ENCODE data around the gene OR2V1. TPM values are rescaled to one million over a fixed set of nuclear protein-coding genes. Genes with fewer than 3 reads are reported as not detected.
"Not testable (repeated sequence)": the region's sequence is repeated elsewhere in the genome, so short reads cannot be mapped to it uniquely, and the experiment has no call there.

OR2V1 gene
- total RNA-seq, 1 experiment from 2014 or later, result not detected

DNA sequence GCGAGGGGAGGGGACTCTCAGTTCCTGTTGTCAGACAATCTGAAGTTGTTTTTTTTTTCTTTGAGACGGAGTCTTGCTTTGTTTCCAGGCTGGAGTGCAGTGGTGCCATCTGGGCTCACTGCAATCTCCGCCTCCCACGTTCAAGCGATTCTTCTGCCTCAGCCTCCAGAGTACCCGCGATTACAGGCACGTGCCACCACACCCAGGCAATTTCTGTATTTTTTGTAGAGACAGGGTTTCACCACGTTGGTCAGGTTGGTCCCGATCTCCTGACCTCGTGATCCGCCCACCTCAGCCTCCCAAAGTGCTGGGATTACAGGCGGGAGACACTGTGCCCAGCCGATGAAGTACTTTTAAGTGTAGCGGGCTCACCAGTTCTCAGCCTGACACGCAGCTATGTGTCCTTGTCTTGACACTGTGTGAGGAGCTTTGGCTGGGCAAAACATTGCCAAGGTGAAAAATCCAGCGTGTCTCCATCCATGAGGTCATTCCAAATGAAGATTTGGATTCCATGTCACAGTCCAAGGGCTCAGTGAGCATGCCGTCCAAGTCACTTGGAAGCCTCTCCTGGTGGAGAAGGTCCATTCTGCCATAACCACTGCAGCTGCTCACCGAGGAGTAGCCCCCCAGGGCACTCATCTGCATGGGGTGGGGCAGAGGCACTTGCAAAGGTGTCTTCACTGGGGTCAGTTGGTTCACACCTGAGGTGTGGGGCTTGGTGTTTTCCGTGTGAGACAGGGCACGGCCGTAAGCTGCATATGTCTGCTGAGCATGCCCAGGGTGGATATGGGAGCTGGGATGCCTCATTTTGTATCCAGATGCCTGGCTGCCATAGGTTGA is 32.0 kb downstream of the OR2V1 start:
- Histone ChIP-seq H3K4me1 (ENCODE audit: control insufficient read depth in 1 of 2, insufficient read depth in 2 of 2, low read length in 2 of 2) (peaks cover 5 to 8% of the 10 kb centered on the region in 2 experiments), H3K4me3 (replicated peaks in 1 of 2; ENCODE audit: low read depth in 1 of 2, low read length in 2 of 2) (no peak overlapping the region), H3K9ac (ENCODE audit: low read length) (no peak overlapping the region), H4K20me1 (ENCODE audit: insufficient read depth) (no peaks in the 10 kb centered on the region), H2AFZ (ENCODE audit: low read depth, low read length, poor library complexity, severe bottlenecking) (no peak overlapping the region), H3K27me3 (ENCODE audit: insufficient read depth, low read length) (no peaks in the 10 kb centered on the region), H3K79me2 (ENCODE audit: insufficient read depth, low read length) (no peaks in the 10 kb centered on the region), H3K4me2 (ENCODE audit: low read length) (peak overlapping the region; percentile 35), H3K27ac (ENCODE audit: low read depth, low read length) (peak overlapping the region; percentile 48; the same call in 1 of the 2 replicates), H3K9me3 (ENCODE audit: control insufficient read depth in 1 of 2, insufficient read depth in 1 of 2, low read depth in 1 of 2, low read length in 2 of 2) (no peaks in the 10 kb centered on the region), H3K9me2 (ENCODE audit: insufficient read depth) (no peaks in the 10 kb centered on the region), H3K36me3 (ENCODE audit: control insufficient read depth in 1 of 2, insufficient read depth in 2 of 2, low read length in 2 of 2) (no peaks in the 10 kb centered on the region)
- no TSS peak for BruUV-seq (replicated peaks)
- CTCF ChIA-PET, result interaction anchor here (1.0 kb wide), 1 partner anchor 69 kb away, joined by 3 read pairs; no protein-coding TSS in a partner anchor
- TF ChIP-seq ZFX (IDR thresholded peaks at IDR 0.05), result no peak
- TF ChIP-seq MAX (IDR thresholded peaks at IDR 0.05), result peak; percentile 46; the same call in 1 of the 2 replicates
- TF ChIP-seq EGR1 (IDR thresholded peaks at IDR 0.05; ENCODE audit: low read depth), result peak; percentile 60
- DNase-seq (ENCODE audit: low read depth, low spot score), result no peak
- ATAC-seq, result no peak
- POLR2A ChIA-PET, result interaction anchor here (1.2 kb wide), 1 partner anchor 235 kb away, joined by 3 read pairs; no protein-coding TSS in a partner anchor
- intact Hi-C loops (cut with micrococcal nuclease), result no loop called here
- RAD21 ChIA-PET (ENCODE audit: low non-redundant PET in 1 of 2, low total read pairs in 2 of 2, uncharacterized antibody in 2 of 2, unreplicated experiment in 2 of 2), result no interaction called here

- H3K9ac ChIP-seq (ENCODE audit: low read length); intact Hi-C loops (cut with micrococcal nuclease); H3K36me3 ChIP-seq (ENCODE audit: control insufficient read depth in 1 of 2, insufficient read depth in 2 of 2, low read length in 2 of 2); POLR2A ChIA-PET; H3K9me2 ChIP-seq (ENCODE audit: insufficient read depth); H3K4me3 ChIP-seq (replicated peaks in 1 of 2; ENCODE audit: low read depth in 1 of 2, low read length in 2 of 2); CTCF ChIA-PET; H2AFZ ChIP-seq (ENCODE audit: low read depth, low read length, poor library complexity, severe bottlenecking); H3K27ac ChIP-seq (ENCODE audit: low read depth, low read length); H4K20me1 ChIP-seq (ENCODE audit: insufficient read depth); H3K4me1 ChIP-seq (ENCODE audit: control insufficient read depth in 1 of 2, insufficient read depth in 2 of 2, low read length in 2 of 2); DNase-seq (ENCODE audit: low read depth, low spot score); ATAC-seq; H3K9me3 ChIP-seq (ENCODE audit: control insufficient read depth in 1 of 2, insufficient read depth in 1 of 2, low read depth in 1 of 2, low read length in 2 of 2); H3K4me2 ChIP-seq (ENCODE audit: low read length); RAD21 ChIA-PET (ENCODE audit: low non-redundant PET in 1 of 2, low total read pairs in 2 of 2, uncharacterized antibody in 2 of 2, unreplicated experiment in 2 of 2); H3K79me2 ChIP-seq (ENCODE audit: insufficient read depth, low read length); BruUV-seq (replicated peaks); H3K27me3 ChIP-seq (ENCODE audit: insufficient read depth, low read length): not testable (repeated sequence)
These were observed 33.0 kb downstream of the OR2V1 start for GRCh38 chr5:181097759-181098491.

- CTCF ChIA-PET; H3K4me1 ChIP-seq (ENCODE audit: control insufficient read depth in 1 of 2, insufficient read depth in 2 of 2, low read length in 2 of 2); H3K9ac ChIP-seq (ENCODE audit: low read length); ATAC-seq; BruUV-seq (replicated peaks); H3K27ac ChIP-seq (ENCODE audit: low read depth, low read length); H3K27me3 ChIP-seq (ENCODE audit: insufficient read depth, low read length); H4K20me1 ChIP-seq (ENCODE audit: insufficient read depth); RAD21 ChIA-PET (ENCODE audit: low non-redundant PET in 1 of 2, low total read pairs in 2 of 2, uncharacterized antibody in 2 of 2, unreplicated experiment in 2 of 2); H3K9me2 ChIP-seq (ENCODE audit: insufficient read depth); H3K4me3 ChIP-seq (replicated peaks in 1 of 2; ENCODE audit: low read depth in 1 of 2, low read length in 2 of 2); H3K79me2 ChIP-seq (ENCODE audit: insufficient read depth, low read length); DNase-seq (ENCODE audit: low read depth, low spot score); POLR2A ChIA-PET; H3K4me2 ChIP-seq (ENCODE audit: low read length); H3K9me3 ChIP-seq (ENCODE audit: control insufficient read depth in 1 of 2, insufficient read depth in 1 of 2, low read depth in 1 of 2, low read length in 2 of 2); H2AFZ ChIP-seq (ENCODE audit: low read depth, low read length, poor library complexity, severe bottlenecking); H3K36me3 ChIP-seq (ENCODE audit: control insufficient read depth in 1 of 2, insufficient read depth in 2 of 2, low read length in 2 of 2); intact Hi-C loops (cut with micrococcal nuclease): not testable (repeated sequence)
These were observed 33.6 kb downstream of the OR2V1 start for GRCh38 chr5:181097383-181097753.

GRCh38 chr5:181096721-181097382 is 34.1 kb downstream of the OR2V1 start:
- H3K36me3 ChIP-seq (ENCODE audit: control insufficient read depth in 1 of 2, insufficient read depth in 2 of 2, low read length in 2 of 2); H4K20me1 ChIP-seq (ENCODE audit: insufficient read depth); RAD21 ChIA-PET (ENCODE audit: low non-redundant PET in 1 of 2, low total read pairs in 2 of 2, uncharacterized antibody in 2 of 2, unreplicated experiment in 2 of 2); H3K27ac ChIP-seq (ENCODE audit: low read depth, low read length); H3K9ac ChIP-seq (ENCODE audit: low read length); H3K79me2 ChIP-seq (ENCODE audit: insufficient read depth, low read length); POLR2A ChIA-PET; H2AFZ ChIP-seq (ENCODE audit: low read depth, low read length, poor library complexity, severe bottlenecking); H3K9me2 ChIP-seq (ENCODE audit: insufficient read depth); H3K4me1 ChIP-seq (ENCODE audit: control insufficient read depth in 1 of 2, insufficient read depth in 2 of 2, low read length in 2 of 2); intact Hi-C loops (cut with micrococcal nuclease); CTCF ChIA-PET; BruUV-seq (replicated peaks); DNase-seq (ENCODE audit: low read depth, low spot score); H3K4me2 ChIP-seq (ENCODE audit: low read length); H3K9me3 ChIP-seq (ENCODE audit: control insufficient read depth in 1 of 2, insufficient read depth in 1 of 2, low read depth in 1 of 2, low read length in 2 of 2); H3K4me3 ChIP-seq (replicated peaks in 1 of 2; ENCODE audit: low read depth in 1 of 2, low read length in 2 of 2); H3K27me3 ChIP-seq (ENCODE audit: insufficient read depth, low read length): not testable (repeated sequence)
- peak; percentile 77 for ATAC-seq
